ENCODE results near the gene NBPF9.
"Not testable (repeated sequence)": the region's sequence is repeated elsewhere in the genome, so short reads cannot be mapped to it uniquely, and the experiment has no call there.

Gene NBPF9

GRCh38 chr1:149013513-149013912 is 89.8 kb downstream of the NBPF9 start:
- DNase-seq = not testable (repeated sequence)

- DNase-seq = not testable (repeated sequence)
These were observed 90.8 kb downstream of the NBPF9 start for GRCh38 chr1:149012599-149012998.

- DNase-seq = not testable (repeated sequence)
These were observed 93.6 kb downstream of the NBPF9 start for GRCh38 chr1:149009761-149010160.

- DNase-seq = not testable (repeated sequence)
These were observed 94.6 kb downstream of the NBPF9 start for GRCh38 chr1:149008769-149009168.

GRCh38 chr1:149008326-149008725 is 95.0 kb downstream of the NBPF9 start:
- DNase-seq = not testable (repeated sequence)

Data from NCI-H1105 (cell line).